Gastrocnemius medialis (tissue), 4 donors: ENCODE measurements around the gene GRM3. TPM values are rescaled to one million over a fixed set of nuclear protein-coding genes. Genes with fewer than 3 reads are reported as not detected.

Experiments
- ATAC-seq, 2 donors: fragments of 150-250 bp; one replicate each; pipeline ENCODE4 v1.9.1; 2016
- DNase-seq, 2 donors: peaks; one replicate each; pipeline ENCODE4 v3.0.0-alpha.2; 2019
- H3K27ac ChIP-seq, 4 donors: fragments of 200-600 bp; sonication (generic); 1 replicate in 1 of 4; 2 replicates in 3 of 4; pipeline ENCODE4 v1.5.1; 2016 to 2018; ENCODE audit warnings: mild to moderate bottlenecking in 2 of 4, moderate library complexity in 1 of 4
- H3K27me3 ChIP-seq, 3 donors: fragments of 200-600 bp; sonication (generic) in 2 of 3; 1 replicate in 1 of 3; 2 replicates in 2 of 3; pipeline versions ENCODE4 v1.5.1 to v1.6.0; 2016 to 2019; ENCODE audit warnings: mild to moderate bottlenecking in 1 of 3, moderate library complexity in 1 of 3
- H3K36me3 ChIP-seq, 2 donors: fragments of 200-600 bp; sonication (generic) in 1 of 2; one replicate each; pipeline ENCODE4 v1.5.1; 2017 to 2018
- H3K4me1 ChIP-seq, 2 donors: fragments of 200-600 bp; sonication (generic) in 1 of 2; one replicate each; pipeline ENCODE4 v1.5.1; 2016 to 2017; ENCODE audit warnings: mild to moderate bottlenecking in 2 of 2
- H3K4me3 ChIP-seq, 4 donors: fragments of 200-600 bp; sonication (generic) in 3 of 4; 1 replicate in 1 of 4; 2 replicates in 3 of 4; pipeline ENCODE4 v1.5.1; 2016 to 2019; ENCODE audit warnings: mild to moderate bottlenecking in 2 of 4
- H3K9me3 ChIP-seq, 3 donors: fragments of 200-600 bp; sonication (generic) in 2 of 3; 1 replicate in 1 of 3; 2 replicates in 2 of 3; pipeline ENCODE4 v1.5.1; 2016 to 2019
- POLR2A ChIP-seq, 2 donors: fragments of 450-650 bp; IDR thresholded peaks; one replicate each; pipeline ENCODE4 v1.6.1; 2017; ENCODE audit warnings: antibody characterized with exemption in 2 of 2, mild to moderate bottlenecking in 2 of 2, moderate library complexity in 2 of 2
- in situ Hi-C, 4 donors: fragments of 200-750 bp; cut with MboI; loops; one replicate each; pipeline versions ENCODE4 v1.15.0 to v1.8.0; 2017; ENCODE audit warnings: low sequenced_read_pairs in 4 of 4
- intact Hi-C: fragments of 100-400 bp; cut with DNase I; formaldehyde crosslinking; loops from one replicate; pipeline ENCODE4 v1.15.1; 2023; ENCODE audit warnings: low total_unique reads
- total RNA-seq, 4 donors: library from RNA; depleted of rRNA; stranded (reverse); fragments of >200 nt; gene quantifications; one replicate each; pipeline versions ENCODE4 v1.1.0 to v1.2.3, GENCODE V29; 2016
- TF ChIP-seq, protein P1 (sequence below), 5 experiments: fragments of 450-650 bp in 3 of 5; fragments of 200-600 bp in 2 of 5; sonication (generic) in 2 of 5; IDR thresholded peaks in 4 of 5; conservative IDR thresholded peaks in 1 of 5; 1 replicate in 4 of 5; 2 replicates in 1 of 5; pipeline ENCODE4 v1.5.1; 2016 to 2019; ENCODE audit warnings: antibody characterized with exemption in 5 of 5, mild to moderate bottlenecking in 3 of 5, moderate library complexity in 3 of 5

GRM3 gene
- total RNA-seq, 4 donors from 2014 or later, result not detected

DNA sequence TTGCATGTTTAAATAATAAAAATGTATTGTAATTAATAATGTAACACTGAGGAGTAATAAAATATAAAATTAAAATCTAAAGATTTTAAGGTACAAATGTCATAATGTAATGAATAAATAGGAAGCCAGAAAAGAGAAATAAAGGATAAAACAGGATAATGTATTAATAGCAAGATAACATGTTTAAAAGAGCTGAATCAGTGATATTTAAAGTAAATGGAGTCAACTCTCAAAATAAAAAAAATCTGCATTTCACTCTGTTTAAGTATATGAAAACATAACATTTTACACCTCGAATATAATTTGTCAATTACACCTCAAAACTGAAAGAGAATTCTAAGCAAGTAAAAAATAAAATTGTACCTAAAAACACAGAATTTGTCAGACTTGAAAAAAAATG is 44.1 kb downstream of the GRM3 start:
- ATAC-seq (no peak), DNase-seq (no peak)
- intact Hi-C loops (no loop called here), in situ Hi-C loops (no loop called here)
- Histone ChIP-seq H3K36me3 (no peaks in the 10 kb centered on the region), H3K27ac (no peak overlapping the region), H3K4me3 (no peak overlapping the region), H3K4me1 (no peaks in the 10 kb centered on the region), H3K9me3 (no peaks in the 10 kb centered on the region), H3K27me3 (no peaks in the 10 kb centered on the region)
- TF ChIP-seq, protein P1, sequence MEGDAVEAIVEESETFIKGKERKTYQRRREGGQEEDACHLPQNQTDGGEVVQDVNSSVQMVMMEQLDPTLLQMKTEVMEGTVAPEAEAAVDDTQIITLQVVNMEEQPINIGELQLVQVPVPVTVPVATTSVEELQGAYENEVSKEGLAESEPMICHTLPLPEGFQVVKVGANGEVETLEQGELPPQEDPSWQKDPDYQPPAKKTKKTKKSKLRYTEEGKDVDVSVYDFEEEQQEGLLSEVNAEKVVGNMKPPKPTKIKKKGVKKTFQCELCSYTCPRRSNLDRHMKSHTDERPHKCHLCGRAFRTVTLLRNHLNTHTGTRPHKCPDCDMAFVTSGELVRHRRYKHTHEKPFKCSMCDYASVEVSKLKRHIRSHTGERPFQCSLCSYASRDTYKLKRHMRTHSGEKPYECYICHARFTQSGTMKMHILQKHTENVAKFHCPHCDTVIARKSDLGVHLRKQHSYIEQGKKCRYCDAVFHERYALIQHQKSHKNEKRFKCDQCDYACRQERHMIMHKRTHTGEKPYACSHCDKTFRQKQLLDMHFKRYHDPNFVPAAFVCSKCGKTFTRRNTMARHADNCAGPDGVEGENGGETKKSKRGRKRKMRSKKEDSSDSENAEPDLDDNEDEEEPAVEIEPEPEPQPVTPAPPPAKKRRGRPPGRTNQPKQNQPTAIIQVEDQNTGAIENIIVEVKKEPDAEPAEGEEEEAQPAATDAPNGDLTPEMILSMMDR (IDR thresholded peaks at IDR 0.05 in 4 of 5, conservative IDR thresholded peaks at IDR 0.05 in 1 of 5), result no peak
- no peak for TF ChIP-seq POLR2A (IDR thresholded peaks at IDR 0.05)

DNA sequence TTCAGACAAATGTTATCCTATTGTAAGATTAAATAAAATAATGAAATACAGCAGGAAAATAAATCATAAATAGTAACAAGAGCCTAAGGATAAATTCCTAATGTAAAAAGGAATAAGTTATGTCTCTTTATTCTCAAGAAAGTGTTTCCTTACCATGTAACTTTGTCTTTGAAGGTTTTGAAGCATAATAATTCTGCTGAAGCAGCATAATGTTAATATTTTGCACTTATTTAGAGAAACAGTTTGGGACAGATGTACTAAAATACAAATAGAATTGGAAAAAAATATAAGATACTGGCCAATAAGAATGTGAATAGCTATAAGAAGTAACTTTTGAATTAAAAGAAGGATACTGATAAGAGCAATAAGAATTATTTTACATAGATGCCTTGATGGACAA is 45.7 kb downstream of the GRM3 start:
- intact Hi-C loops, result no loop called here
- H3K27ac ChIP-seq, result no peak overlapping the region
- DNase-seq, result no peak
- TF ChIP-seq, protein P1 (IDR thresholded peaks at IDR 0.05 in 4 of 5, conservative IDR thresholded peaks at IDR 0.05 in 1 of 5), result no peak
- no peak for TF ChIP-seq POLR2A (IDR thresholded peaks at IDR 0.05)
- no peak overlapping the region for H3K4me3 ChIP-seq
- no peak for ATAC-seq
- no peaks in the 10 kb centered on the region for H3K4me1 ChIP-seq
- H3K27me3 ChIP-seq, result no peaks in the 10 kb centered on the region
- no peaks in the 10 kb centered on the region for H3K36me3 ChIP-seq
- H3K9me3 ChIP-seq, result no peaks in the 10 kb centered on the region
- in situ Hi-C loops, result no loop called here

DNA sequence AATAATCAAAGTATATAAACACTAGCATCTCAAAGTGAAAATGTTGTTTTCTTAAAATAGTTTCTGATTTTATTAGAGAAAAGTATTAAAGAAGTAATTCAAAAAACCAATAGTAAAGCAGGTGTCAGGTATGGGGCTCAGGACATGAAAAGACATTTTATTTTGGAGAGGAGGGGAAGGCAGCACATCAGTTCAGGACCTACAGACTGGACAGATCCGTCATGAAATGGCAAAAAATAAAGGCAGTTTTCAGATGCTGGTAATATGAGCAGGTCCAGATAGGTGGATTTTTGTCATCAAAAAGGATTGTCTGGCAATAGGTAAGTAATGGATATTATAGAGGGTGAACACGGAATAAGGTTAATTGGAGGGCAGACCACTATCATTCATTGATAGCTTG is 49.0 kb downstream of the GRM3 start:
- DNase-seq, result no peak
- H3K4me1 ChIP-seq, result no peaks in the 10 kb centered on the region
- intact Hi-C loops (no loop called here), in situ Hi-C loops (no loop called here)
- no peak for ATAC-seq
- no peaks in the 10 kb centered on the region for H3K9me3 ChIP-seq
- no peak overlapping the region for H3K4me3 ChIP-seq
- H3K27ac ChIP-seq, result no peak overlapping the region
- H3K36me3 ChIP-seq, result no peaks in the 10 kb centered on the region
- TF ChIP-seq POLR2A (IDR thresholded peaks at IDR 0.05), result no peak
- TF ChIP-seq, protein P1 (IDR thresholded peaks at IDR 0.05 in 4 of 5, conservative IDR thresholded peaks at IDR 0.05 in 1 of 5), result no peak
- H3K27me3 ChIP-seq, result no peaks in the 10 kb centered on the region

DNA sequence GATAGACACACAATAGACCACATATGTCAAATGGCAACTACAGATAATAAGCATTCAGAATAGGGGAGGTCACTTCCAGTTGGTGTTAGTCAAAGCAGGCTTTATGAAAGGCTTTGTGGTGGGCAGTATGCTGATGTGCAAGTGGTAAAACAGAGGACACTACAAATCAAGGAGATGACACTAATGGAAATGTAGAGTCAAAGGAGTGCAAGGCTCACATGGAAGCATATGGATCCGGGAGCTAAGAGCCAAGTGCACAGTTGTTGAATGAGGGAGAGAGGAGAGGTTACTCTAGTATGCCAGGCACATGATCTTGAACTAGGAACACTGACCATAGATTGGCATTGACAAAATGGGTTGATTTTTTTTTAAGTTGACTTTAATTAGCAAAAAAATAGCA is 62.7 kb downstream of the GRM3 start:
- H3K4me3 ChIP-seq, result no peak overlapping the region
- H3K4me1 ChIP-seq, result no peaks in the 10 kb centered on the region
- in situ Hi-C loops, result no loop called here
- no peaks in the 10 kb centered on the region for H3K9me3 ChIP-seq
- ATAC-seq (no peak), DNase-seq (no peak)
- intact Hi-C loops, result no loop called here
- TF ChIP-seq, protein P1 (IDR thresholded peaks at IDR 0.05 in 4 of 5, conservative IDR thresholded peaks at IDR 0.05 in 1 of 5), result no peak
- no peak for TF ChIP-seq POLR2A (IDR thresholded peaks at IDR 0.05)
- no peaks in the 10 kb centered on the region for H3K27me3 ChIP-seq
- H3K27ac ChIP-seq, result no peak overlapping the region
- no peaks in the 10 kb centered on the region for H3K36me3 ChIP-seq

DNA sequence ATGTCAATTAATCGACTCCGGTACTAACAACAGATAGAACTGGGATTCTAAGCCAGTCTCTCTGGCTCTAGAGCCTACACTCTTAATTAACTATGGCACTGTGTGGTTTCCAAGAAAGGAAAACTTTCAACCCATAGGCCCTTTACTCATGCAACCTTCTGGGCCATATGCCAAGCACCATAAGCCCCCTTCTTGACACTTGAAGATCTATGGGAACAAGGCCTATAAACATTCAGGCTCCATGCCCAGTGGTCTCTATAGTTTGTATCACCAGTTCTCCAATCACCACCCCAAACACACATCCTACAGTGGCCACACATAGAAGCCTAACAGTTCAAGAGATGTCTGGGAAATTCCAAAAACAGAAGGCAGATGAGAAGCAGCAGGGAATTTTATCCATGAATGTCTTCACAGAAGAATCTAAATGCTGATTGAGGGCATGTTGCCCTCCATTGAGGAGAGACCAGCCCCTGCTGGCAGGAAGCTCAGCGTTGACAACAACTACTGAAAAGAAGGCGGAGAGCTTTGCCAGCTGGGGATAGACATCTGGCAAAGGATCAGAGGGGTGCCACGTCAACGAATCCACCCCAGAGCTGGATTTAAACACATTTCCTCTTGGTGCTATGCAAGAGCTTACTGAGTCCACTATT is 64.4 kb downstream of the GRM3 start:
- H3K4me3 ChIP-seq, result no peak overlapping the region
- DNase-seq (no peak), ATAC-seq (no peak)
- in situ Hi-C loops, result no loop called here
- intact Hi-C loops, result no loop called here
- H3K9me3 ChIP-seq, result no peaks in the 10 kb centered on the region
- no peaks in the 10 kb centered on the region for H3K4me1 ChIP-seq
- TF ChIP-seq POLR2A (IDR thresholded peaks at IDR 0.05), result no peak
- TF ChIP-seq, protein P1 (IDR thresholded peaks at IDR 0.05 in 4 of 5, conservative IDR thresholded peaks at IDR 0.05 in 1 of 5), result no peak
- H3K27ac ChIP-seq, result no peak overlapping the region
- H3K36me3 ChIP-seq, result no peaks in the 10 kb centered on the region
- no peaks in the 10 kb centered on the region for H3K27me3 ChIP-seq
